Measurements from ENCODE around the gene GEMIN4.

- TF ChIP-seq POLR2AphosphoS5 (IDR thresholded peaks at IDR 0.05) = no peak
- no peak for TF ChIP-seq POLR2A (IDR thresholded peaks at IDR 0.05)
These were observed 49.6 kb upstream of the GEMIN4 start for GRCh38 chr17:801660-802059.
